HG02973 (cell line): Measurements from ENCODE around the gene R3HCC1L.
A peak's percentile ranks its signal among the peaks of the same experiment; 100 is the strongest.

Experiments used
- ATAC-seq: cut with Tn5 transposase; IDR thresholded peaks from one replicate; pipeline ENCODE4 v1.9.1; 2021; ENCODE audit warnings: moderate library complexity; ENCODE audit not compliant: unreplicated experiment

R3HCC1L gene

DNA sequence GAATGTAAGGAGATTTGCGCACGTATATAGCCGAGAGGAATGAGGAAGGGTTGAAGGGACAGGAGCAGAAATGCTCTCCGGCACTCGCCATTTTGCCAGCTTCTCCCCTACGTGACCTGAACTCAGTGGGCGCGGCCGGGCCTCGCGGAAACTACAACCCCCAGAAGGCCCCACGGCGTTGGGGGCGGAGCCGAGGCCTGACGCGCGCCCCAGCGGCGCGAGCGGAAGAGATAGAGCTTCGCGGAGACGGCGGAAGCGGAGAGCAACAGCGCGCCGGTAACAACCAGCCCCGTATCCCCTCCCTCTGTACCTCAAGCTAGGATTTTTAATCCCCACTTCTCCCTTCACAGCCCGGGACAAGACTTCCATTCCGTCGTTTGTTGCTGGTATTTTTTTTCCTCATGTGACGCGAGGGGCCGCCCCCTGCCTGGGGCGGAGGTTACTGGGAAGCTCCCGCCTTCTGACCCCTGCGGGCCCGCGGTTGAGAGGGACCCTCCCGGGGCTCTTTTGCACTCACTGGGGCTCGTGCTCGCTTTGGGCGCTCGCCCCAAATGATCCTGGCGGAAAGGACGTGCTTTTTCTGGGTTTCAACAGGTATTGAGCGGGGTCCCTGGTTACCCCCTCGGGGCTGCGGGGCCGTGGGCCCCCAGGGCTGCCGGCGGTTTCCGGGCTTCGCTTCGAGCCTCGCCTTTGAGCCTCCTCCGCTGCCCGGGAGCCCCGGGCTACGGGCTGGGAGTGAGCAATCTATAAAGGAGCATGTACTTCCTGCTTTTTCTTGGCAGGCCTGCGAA lies at the start of gene R3HCC1L:
Gene R3HCC1L, plus strand, starts transcription at position 227 of the 791 bp plus-strand sequence. CDS start 73,458 bp downstream, outside the sequence.
- ATAC-seq, result peak; percentile 90

DNA sequence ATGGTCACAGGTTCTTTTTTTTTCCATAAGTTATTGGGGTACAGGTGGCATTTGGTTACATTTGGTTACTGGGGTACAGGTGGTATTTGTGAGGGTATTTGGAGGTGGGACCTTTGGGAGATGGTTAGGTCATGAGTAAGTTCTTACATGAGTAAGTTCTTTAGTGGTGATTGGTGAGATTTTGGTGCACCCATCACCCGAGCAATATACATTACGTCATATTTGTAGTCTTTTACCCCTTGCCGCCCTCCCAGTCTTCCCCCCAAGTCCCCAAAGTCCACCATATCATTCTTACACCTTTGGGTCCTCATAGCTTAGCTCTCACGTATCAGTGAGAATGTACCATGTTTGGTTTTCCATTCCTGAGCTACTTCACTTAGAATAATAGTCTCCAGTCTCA lies 49.2 kb upstream of the R3HCC1L start:
- no peak for ATAC-seq

DNA sequence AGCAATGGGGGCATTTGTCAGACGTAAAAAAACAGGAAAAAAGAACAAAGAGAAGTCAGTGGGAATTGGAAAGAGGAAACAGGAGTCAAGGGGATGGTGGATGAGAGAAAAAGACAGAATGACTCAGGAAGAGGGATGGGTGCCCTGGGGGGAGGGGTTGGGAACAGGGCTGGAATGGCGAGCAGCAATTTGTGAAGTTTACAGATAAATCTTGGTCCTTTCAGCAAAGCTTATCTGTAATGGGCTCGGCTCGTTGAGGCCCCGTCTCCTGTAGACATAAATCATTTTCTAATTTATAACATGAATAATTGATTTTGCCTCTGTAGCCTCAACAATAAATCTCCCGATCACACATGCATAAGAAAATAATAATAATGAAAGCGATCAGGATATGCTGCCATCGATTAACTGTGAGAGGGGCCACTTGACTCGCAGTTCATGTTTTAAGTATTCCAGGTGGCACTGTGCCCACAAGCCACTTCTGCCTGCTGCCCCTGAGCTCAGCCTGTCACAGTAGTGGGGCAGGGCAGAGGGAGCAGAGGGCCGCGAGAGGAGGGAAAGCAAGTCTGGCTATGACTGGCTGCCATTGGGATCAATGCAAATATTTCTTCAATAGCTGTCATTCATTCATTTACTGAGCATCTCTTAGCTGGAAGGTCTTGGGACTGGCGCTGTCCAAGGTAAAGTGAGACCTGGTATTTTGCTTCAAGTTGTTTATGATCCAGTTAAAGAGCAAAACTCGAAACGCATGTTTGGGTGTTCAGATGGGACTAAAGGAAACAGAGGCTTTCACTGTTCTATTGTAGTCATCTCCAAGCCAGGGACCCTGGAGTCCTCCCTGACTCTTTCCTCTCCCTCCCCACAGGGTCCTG lies 47.4 kb upstream of the R3HCC1L start:
- ATAC-seq, result no peak

DNA sequence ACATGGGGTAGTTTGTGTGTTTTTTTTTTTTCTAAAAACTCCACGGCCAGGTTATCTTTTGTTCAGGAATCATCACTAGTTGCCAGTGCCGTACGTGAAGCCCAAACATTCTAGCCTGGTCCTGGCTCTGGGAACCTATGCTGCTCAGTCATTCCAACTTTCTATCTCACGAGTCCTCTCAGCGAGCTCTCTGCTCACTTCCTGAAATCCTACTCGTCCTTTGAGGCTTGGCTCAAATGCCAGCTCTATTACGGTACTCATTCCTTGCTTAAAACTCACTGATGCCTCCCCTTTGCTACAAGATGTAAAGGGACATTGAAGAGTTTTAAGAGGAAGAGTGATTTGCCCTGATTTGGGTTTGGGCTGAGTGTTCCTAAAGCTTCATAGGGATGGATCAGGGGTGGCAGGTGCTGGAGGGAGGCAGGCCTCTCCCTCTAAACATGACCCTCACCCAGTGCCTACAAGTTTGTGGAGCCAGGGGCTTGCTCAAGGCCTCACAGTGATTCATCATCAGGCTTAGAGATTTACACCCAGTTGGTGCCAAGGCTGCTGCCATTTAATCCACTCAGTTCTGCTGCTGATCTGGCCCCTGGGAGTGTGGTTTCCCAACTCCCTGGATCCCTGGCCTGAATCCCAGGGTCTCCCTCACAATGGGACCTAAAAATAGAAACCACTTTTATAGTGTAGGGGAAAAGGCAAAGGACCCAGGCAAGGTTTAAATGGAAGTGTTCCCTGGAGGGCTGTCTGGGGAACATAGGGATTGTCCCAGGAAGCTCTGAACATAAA lies 46.1 kb upstream of the R3HCC1L start:
- ATAC-seq, result no peak

DNA sequence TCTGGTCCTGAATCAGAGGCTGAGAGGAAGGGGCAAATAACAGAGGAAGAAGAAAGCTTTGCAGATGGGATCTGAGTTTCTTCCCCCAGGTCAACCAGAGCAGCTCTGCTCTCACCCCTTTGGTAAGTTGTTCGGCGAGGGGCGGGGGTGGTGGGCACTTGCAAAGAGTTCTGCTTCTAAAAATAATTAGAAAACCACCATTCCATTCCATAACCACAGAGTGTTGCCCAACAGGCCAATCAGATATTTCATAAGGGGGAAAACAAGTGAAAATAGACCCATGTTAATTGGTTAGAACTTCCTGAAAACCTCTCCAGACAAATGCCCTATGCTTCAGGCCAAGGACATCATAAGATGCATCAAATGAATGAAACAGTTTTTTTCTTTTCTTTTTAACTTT lies 43.6 kb upstream of the R3HCC1L start:
- ATAC-seq, result no peak

DNA sequence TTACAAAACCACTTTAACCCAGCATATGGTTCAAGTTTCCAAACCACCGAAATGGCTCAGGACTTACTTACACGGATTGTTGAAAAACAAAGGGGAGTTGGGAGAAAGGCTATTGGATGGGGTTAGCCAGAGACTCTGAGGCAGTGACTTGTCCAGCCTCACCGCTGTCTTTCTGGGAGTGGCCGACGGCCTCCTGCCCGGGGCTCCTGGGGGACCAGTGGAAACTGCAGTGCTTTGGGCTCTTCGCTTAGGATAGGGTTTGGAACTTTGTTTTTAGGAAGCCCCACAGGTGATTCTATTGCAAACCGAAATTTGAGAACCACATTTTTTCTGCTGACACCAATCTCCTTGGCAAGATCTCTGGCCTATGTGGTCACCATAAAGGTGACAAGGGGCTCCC lies 38.1 kb upstream of the R3HCC1L start:
- no peak for ATAC-seq

DNA sequence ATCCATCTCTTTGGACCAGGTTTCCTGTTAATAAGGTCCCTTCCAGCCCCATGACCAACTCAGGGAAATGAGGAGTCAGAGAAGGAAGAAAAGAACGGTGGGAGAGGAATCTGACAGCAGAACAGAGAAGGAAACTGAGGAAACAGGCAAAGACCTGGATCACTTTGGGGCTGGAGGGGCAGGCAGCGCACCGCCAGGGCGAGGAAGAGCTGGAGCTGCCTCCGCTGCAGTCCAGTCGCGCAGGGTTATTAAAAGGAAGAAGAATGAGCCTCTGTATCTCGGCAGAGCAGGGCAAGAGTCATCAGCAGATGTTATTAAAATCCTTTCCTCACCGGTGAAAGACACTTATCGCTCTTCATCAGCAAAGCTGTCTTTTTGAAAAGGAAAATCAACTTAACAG lies 37.7 kb upstream of the R3HCC1L start:
- no peak for ATAC-seq

DNA sequence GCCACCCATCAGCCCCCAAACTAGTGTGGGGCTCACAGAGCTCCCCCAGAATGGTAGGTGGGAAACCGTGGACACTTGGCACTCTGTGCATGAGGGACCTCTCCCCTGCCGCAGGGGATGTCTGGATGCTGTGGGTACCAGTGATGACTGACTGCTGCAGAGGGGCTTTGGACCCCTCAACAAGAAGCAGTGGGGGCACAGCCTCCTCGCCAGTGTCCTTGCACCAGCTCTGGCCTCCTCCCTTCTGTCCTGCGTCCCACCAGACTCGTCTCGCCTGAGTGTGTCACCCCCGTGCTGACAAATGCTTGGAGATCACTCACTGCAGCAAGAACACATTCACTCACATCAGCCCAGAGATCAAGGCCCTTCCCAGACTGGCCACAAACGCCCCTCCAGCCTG lies 37.3 kb upstream of the R3HCC1L start:
- ATAC-seq, result no peak

DNA sequence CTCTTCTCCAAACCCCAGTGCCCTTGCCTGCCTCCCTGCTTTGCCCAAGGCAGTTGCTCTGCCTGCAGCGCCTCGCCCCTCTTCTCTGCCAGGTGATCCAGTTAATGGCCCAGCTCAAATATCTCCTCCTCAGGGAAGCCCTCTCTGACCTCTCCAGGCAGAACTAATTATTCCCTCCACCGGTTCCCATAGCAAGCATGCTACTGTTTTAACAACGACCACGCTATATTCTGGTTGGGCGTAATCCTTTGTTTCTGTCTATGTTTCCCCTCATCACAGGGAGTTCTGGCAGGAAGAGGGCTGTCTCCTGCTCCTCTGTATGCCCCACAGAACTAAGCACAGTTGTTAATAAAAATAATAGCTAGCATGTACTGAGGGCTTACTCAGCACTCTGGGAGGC lies 36.8 kb upstream of the R3HCC1L start:
- ATAC-seq, result no peak

DNA sequence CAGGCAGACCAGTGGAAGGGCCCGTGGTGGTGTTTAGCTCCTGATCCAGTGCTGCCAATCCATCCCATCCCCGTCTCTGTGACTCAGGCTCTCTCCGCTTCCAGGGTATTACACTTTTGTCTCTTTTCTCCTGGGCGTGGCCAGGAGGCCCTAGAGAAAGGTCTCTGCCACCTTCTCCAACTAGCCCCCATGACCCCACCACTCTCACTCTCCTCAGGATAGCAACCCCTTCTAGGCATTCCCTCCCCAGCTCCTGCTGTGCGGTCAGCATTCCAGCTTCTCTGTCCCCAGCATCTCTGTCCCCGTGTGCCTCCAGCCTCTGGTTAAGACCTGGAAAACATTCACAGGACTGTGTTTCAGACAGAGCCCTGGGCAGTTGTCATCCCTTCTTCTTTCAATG lies 36.2 kb upstream of the R3HCC1L start:
- no peak for ATAC-seq

DNA sequence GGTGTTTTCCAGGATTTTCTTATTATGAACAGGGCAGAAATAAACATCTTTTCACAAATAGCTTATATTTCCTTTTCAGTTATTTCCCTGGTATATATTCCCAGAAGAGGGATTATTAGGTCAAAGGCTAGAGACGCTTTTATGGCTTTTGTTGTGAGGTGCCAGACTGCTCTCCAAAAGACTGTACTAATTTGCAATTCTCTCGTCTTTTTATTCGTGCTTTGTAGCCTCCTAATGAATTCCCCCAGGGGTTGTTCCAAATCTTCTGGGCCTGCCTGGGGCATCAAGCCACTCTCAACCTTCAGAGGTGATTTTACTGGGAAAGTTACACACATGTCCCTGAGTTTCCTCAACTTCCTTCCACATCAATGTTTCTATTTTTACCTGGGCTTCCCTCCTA lies 34.0 kb upstream of the R3HCC1L start:
- ATAC-seq, result no peak

DNA sequence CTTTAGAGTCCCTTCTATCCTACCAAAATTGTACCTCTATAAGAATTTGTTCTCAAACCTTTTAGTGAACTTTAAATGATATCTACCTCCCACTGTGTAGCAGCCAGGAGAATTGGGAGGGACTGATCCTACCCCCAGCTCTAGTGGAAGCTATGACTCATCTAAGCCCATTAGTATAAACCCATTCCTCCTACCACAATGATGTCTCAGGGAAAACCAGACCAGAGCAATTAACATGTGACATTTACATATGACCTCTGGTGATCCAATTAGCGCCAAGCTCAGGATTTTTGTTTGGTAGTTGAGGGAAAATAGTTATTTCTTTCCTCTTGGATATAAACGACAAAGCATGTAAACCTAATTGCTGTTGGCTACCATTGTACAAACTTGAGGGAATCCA lies 33.1 kb upstream of the R3HCC1L start:
- ATAC-seq, result no peak

DNA sequence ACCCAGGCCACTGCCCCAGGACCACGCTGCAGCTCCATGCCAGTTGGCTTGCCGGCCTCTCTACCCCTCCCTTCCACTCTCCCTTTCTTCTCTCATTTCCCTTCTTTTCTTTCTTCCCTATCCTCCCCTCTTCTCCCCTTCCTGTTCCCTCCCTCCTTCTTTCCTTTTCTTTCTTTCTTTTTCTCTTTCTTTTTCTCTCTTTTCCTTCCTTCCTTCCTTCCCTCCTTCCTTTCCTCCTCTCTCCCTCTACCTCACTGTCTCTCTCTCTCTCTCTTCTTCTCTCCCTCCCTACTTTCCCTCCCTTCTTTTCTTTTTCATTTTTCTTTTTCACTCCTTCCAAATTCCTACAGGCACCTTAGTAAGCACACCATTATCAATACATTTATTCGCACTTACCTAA lies 30.3 kb upstream of the R3HCC1L start:
- no peak for ATAC-seq

DNA sequence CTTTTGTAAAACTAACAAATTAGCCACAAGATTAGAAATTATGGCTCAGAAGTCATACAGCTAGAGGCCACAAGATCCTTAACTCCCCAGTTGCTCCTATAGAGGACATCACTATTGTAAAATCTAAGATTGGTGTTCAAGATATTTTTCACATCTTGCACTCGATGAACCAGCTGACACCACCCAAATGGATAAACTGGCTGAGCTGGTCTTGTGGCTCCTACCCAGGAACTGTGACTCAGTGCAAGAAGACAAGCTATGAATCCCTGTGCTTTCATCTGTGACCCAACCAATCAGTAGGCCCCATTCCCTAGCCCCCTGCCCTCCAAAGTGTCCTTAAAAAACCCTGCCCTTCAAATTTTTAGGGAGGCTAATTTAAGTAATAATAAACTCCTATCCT lies 27.9 kb upstream of the R3HCC1L start:
- ATAC-seq, result no peak

DNA sequence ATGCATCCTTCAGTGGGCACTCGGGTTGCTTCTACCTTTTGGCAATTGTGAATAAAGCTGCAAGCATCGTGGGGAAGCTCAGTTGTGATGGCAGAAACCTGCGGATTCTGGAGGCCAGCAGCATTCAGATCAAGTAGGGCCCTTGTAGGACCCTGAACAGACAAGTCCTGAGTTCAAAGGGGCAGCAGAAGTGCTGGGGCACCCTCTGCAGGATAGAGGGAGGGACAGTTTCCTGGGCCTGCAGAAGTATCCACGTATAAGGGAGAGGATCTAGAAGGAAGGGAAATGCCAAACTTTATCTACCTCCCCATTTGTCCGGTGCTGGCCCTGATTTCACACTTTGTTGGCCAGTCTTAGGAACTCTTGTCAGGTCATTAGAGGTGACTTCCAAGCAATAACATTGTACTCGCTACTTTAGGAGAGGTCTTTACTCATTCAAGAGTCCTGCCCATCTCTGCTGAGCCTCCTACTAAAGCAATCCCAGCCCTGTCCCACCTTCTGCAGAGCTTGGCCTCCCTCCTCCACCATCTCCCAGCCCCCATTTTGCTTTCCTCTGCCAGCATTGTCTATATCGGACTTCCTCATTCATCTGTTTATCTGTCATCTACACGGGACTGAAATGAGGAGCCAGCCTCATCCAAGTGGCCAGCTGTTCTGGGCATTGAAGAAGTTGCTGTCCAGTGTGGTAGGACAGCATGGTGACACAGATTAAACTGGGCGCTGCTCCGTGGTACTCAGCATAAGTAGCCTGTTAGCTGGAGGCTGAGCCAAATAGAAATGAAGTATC lies 26.6 kb upstream of the R3HCC1L start:
- ATAC-seq, result no peak

DNA sequence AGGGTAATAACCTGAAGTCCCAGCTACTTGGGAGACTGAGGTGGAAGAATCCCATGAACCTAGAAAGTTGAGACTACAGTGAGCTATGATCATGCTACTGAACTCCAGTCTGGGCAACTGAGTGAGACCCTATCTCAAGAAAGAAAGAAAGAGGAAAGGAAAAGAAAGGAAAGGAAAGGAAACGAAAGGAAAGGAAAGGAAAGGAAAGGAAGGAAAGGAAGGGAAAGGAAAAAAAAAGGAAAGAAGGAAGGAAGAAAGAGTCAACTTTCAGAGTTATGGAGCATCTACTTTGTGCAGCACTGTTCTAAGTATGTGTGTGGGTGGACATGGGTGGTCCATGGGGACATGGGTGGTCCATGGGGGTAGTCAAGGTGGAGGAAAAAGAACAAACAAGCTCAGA lies 24.1 kb upstream of the R3HCC1L start:
- ATAC-seq, result no peak

DNA sequence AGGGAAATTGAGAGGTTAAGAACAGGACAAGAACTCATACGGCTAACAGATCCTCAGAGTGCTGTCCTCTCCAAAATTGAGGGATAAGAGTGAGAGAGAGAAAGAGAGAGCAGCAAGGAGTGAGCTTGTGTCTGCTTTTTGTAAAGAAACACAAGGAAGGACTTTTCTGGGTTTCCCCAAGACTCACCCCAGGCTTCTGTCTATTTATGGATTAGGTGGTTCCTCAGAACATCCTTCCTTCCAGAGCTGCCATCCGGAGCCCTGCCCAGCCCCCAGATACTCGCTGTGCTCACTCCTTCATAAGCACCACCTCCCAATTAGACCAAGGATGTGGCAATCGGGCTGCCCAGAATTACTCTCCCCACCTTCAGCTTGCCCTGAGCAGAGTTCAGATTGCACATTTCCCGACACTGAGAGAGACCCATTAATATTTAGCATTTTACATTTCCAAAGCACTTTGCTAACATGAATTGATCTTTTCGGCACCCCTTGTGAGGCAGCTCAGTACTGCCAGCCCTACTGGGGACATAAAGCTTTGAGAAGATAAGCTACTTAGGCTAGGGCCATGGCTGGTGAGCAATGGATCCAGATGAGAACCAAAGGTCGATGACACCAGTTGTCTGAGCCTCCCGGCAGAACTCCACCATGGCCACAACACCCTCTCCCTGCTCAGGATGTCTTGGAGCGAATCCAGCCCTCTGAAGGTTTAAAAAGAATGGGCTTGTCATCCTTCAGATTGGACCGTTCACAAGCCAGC lies 19.2 kb upstream of the R3HCC1L start:
- ATAC-seq, result no peak

DNA sequence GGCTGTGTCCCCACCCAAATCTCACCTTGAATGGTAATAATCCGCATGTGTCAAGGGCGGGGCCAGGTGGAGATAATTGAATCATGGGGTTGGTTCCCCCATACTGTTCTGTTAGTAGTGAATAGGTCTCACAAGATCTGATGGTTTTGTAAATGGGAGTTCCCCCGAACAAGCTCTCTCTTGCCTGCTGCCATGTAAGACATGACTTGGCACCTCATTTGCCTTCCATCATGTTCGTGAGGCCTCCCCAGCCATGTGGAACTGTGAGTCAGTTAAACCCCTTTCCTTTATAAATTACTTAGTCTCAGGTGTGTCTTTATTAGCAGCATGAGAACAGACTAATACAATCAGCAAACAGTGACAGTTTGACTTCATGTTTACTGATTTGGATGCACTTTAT lies 14.6 kb upstream of the R3HCC1L start:
- no peak for ATAC-seq

DNA sequence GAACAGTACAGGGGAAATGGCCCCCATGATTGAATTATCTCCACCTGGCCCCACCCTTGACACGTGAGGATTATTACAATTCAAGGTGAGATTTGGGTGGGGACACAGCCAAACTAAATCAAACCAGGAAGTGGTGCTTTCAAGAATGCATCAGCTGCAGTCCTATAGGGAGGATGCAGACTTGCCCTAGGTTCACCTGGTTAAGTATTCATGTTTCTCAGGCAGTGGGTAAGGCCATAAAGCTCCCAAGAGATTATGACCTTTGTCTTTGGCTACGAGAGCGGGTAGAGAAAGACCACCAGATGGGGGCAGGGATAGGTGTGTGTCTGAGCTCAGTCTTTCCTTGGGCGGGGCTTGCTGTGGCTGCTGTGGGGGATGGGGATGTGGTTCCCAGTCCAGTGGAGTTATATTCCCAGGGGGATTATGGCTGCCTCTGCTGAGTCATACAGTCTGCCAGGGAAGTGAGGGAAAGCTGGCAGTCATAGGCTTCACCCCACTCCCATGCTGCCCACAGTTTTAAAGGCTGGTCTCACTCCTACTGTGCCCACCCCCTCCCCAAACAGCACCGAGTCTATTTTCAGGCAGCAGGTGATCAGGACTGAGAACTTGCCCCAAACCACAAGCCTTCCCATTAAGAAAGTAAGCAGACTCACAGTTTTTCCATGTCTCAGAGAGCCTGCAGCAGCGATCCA lies 8.4 kb upstream of the R3HCC1L start:
- ATAC-seq, result no peak
